Uterus (tissue), 4 donors: ENCODE results near the gene MAD1L1. TPM values are rescaled to one million over a fixed set of nuclear protein-coding genes. Genes with fewer than 3 reads are reported as not detected.

Source experiments
- DNase-seq, 2 donors: peaks; one replicate each; pipeline ENCODE4 v3.0.0-alpha.2; 2019 to 2020
- H3K27ac ChIP-seq, 2 donors: fragments of 200-600 bp; sonication (generic); 1 replicate in 1 of 2; 2 replicates in 1 of 2; pipeline ENCODE4 v1.5.1; 2016 to 2018
- H3K27me3 ChIP-seq, 2 donors: fragments of 200-600 bp; sonication (generic); one replicate each; pipeline ENCODE4 v1.5.1; 2018 to 2019; ENCODE audit warnings: control low read depth in 1 of 2
- H3K36me3 ChIP-seq, 2 donors: fragments of 200-600 bp; sonication (generic); one replicate each; pipeline ENCODE4 v1.5.1; 2019; ENCODE audit warnings: control low read depth in 1 of 2
- H3K4me1 ChIP-seq, 2 donors: fragments of 200-600 bp; sonication (generic); one replicate each; pipeline ENCODE4 v1.5.1; 2018 to 2019; ENCODE audit warnings: control low read depth in 1 of 2
- H3K4me3 ChIP-seq, 2 donors: fragments of 200-600 bp; sonication (generic); 1 replicate in 1 of 2; 2 replicates in 1 of 2; pipeline ENCODE4 v1.5.1; 2018 to 2019; ENCODE audit warnings: mild to moderate bottlenecking in 1 of 2
- H3K9me3 ChIP-seq, 2 donors: fragments of 200-600 bp; sonication (generic); one replicate each; pipeline ENCODE4 v1.5.1; 2019; ENCODE audit warnings: control low read depth in 1 of 2
- CTCF ChIP-seq, 4 experiments: fragments of 200-600 bp in 2 of 4; fragments of 450-650 bp in 2 of 4; sonication (generic) in 2 of 4; IDR thresholded peaks; one replicate each; pipeline ENCODE4 v1.5.1; 2016 to 2019; ENCODE audit warnings: antibody characterized with exemption in 4 of 4, mild to moderate bottlenecking in 2 of 4, moderate library complexity in 1 of 4
- POLR2A ChIP-seq, 2 donors: fragments of 450-650 bp; IDR thresholded peaks; one replicate each; pipeline ENCODE4 v1.6.1; 2016; ENCODE audit warnings: antibody characterized with exemption in 2 of 2, mild to moderate bottlenecking in 1 of 2, moderate library complexity in 1 of 2
- intact Hi-C: fragments of 100-400 bp; cut with DNase I; formaldehyde crosslinking; loops from one replicate; pipeline ENCODE4 v1.15.1; 2023; ENCODE audit warnings: low total_unique reads
- total RNA-seq, 4 donors: library from RNA; depleted of rRNA in 3 of 4; stranded (reverse); fragments of >200 nt in 3 of 4; gene quantifications; one replicate each; pipeline versions ENCODE4 v1.1.0 to v1.2.4, GENCODE V29; 2014 to 2023
- donor health status: DM: yes; HTN: yes; CAD: no.

MAD1L1 gene
- total RNA-seq, 4 donors from 2014 or later, result 13.3 to 37.4 (median 33.1) TPM

GRCh38 chr7:2196381-2197378 lies 36.1 kb downstream of the MAD1L1 start:
- H3K4me3 ChIP-seq, result no peak overlapping the region
- no peak overlapping the region for H3K27ac ChIP-seq
- intact Hi-C loops, result no loop called here
- TF ChIP-seq CTCF (IDR thresholded peaks at IDR 0.05), result no peak
- TF ChIP-seq POLR2A (IDR thresholded peaks at IDR 0.05), result no peak
- no peaks in the 10 kb centered on the region for H3K9me3 ChIP-seq
- no peaks in the 10 kb centered on the region for H3K4me1 ChIP-seq
- H3K27me3 ChIP-seq, result no peaks in the 10 kb centered on the region
- no peaks in the 10 kb centered on the region for H3K36me3 ChIP-seq
- DNase-seq, result no peak

DNA sequence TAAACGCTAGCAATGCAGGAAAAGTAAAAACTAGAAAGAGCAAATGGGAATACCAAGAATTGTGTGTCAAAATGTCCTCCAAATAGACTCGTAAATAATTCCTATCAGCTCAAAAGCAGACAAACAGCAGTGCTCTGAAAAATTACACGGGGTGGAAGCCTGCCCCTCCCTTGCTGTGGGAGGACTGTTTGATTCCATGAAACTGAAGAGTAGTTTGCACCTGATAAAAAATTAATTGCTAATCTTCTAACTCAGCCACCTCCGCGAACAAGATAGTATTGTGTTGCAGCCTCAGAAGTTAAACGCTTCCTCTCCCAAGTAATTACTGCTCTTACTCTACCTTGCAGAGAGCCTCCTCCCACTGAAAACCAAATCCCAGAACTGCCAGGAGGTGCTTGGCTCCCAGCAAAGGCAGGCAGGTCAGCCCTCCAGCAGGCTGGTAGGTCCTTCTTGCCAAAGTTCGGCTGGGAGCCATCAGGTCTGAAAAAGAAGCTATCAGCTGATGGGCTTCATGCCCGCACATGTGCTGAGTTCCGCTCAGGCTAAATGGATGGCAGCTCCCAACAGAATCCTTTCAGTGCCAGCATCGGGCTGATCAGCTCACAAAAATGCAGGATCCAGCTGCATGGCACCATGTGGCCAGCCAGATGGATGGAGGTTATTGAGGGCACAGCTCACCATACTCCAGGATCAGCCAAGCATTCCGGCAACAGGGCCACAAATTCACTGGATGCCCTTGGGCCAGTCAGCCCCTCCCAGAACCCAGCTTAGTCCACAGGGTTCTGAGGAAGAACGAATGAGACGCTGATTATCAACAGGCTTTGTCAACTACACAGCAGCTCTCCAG lies 37.1 kb downstream of the MAD1L1 start:
- Histone ChIP-seq H3K36me3 (no peaks in the 10 kb centered on the region), H3K4me3 (no peak overlapping the region), H3K4me1 (no peaks in the 10 kb centered on the region), H3K27me3 (no peaks in the 10 kb centered on the region), H3K9me3 (no peaks in the 10 kb centered on the region), H3K27ac (no peak overlapping the region)
- no peak for DNase-seq
- intact Hi-C loops, result no loop called here
- no peak for TF ChIP-seq POLR2A (IDR thresholded peaks at IDR 0.05)
- TF ChIP-seq CTCF (IDR thresholded peaks at IDR 0.05), result no peak

- H3K4me1 ChIP-seq, result no peaks in the 10 kb centered on the region
- intact Hi-C loops, result no loop called here
- no peak overlapping the region for H3K27ac ChIP-seq
- no peak for DNase-seq
- no peaks in the 10 kb centered on the region for H3K9me3 ChIP-seq
- no peak overlapping the region for H3K4me3 ChIP-seq
- no peaks in the 10 kb centered on the region for H3K27me3 ChIP-seq
- TF ChIP-seq POLR2A (IDR thresholded peaks at IDR 0.05) (no peak), CTCF (IDR thresholded peaks at IDR 0.05) (no peak)
- H3K36me3 ChIP-seq, result no peaks in the 10 kb centered on the region
Measured at GRCh38 chr7:2193575-2194305, 39.0 kb downstream of the MAD1L1 start.

DNA sequence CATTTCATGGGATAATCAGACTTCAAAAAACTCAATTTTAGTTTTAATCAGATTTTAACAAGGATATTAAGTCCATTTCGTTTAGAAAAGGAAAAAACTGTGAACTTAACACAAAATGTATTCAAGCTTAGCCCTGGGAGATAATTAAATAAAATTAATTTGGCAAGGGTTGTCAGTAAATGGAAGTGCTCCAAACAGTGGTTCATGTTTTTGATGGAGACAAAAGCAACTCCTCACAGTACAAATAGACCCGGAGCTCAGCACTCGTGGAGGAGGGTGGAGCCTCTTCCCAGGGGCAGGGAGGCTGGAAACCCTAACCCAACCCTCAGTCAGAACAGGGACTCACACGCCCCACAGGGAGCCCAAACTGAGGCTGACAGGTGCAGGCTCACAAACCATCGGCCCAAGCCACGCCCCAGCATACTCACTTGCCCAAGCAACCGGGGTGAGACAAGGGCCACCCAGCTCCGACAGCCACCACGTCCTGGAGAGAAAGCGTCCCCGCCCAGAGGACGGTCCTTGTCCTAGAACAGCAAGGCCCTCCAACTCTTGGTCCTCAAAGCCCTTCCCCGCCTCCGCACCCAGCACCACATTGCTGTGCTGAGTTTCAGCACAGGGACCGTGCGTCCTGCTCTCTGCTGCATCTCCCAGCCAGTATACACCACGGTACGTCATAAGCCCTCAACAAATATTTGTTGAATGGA lies 39.8 kb downstream of the MAD1L1 start:
- Histone ChIP-seq H3K9me3 (no peaks in the 10 kb centered on the region), H3K27me3 (no peaks in the 10 kb centered on the region), H3K36me3 (no peaks in the 10 kb centered on the region), H3K4me3 (no peak overlapping the region), H3K4me1 (no peaks in the 10 kb centered on the region), H3K27ac (no peak overlapping the region)
- TF ChIP-seq CTCF (IDR thresholded peaks at IDR 0.05), result no peak
- DNase-seq, result no peak
- intact Hi-C loops, result no loop called here
